HEK293 (cell line): Measurements from ENCODE around the gene DST.

Source experiments
- CTCF ChIA-PET: fragments of 350-600 bp; formaldehyde crosslinking; extraction: SDS; loops from one replicate; lab custom pipeline; 2021; ENCODE audit warnings: antibody characterized with exemption; lab: Yijun Ruan, JAX
- POLR2A ChIA-PET: fragments of 300-600 bp; formaldehyde crosslinking; extraction: SDS; loops from one replicate; lab custom pipeline; 2020; ENCODE audit warnings: antibody characterized with exemption, inconsistent platforms; lab: Yijun Ruan, JAX
- H3K27ac ChIP-seq: fragments of 200-500 bp; sonication (Bioruptor generic); 2 replicates; pipeline ENCODE4 v1.5.1; 2014; ENCODE audit warnings: low read depth, low read length, control low read depth, inconsistent platforms; ENCODE audit errors: extremely low read depth
- H3K36me3 ChIP-seq, 2 experiments: fragments of 200-500 bp in 1 of 2; sonication (Bioruptor generic) in 1 of 2; 1 replicate in 1 of 2; 2 replicates in 1 of 2; pipeline ENCODE4 v1.5.1; 2014 to 2017; ENCODE audit warnings: inconsistent platforms in 2 of 2, low read length in 2 of 2; ENCODE audit not compliant: control insufficient read depth in 2 of 2, insufficient read depth in 1 of 2
- H3K4me1 ChIP-seq: fragments of 200-500 bp; sonication (Bioruptor generic); 2 replicates; pipeline ENCODE4 v1.5.1; 2014; ENCODE audit warnings: mild to moderate bottlenecking, low read length, inconsistent platforms; ENCODE audit not compliant: control insufficient read depth, insufficient read depth
- H3K4me3 ChIP-seq: 2 replicates; pipeline ENCODE4 v1.5.1; 2011; ENCODE audit warnings: low read depth, mild to moderate bottlenecking, control low read depth, low read length, moderate library complexity
- H3K9me3 ChIP-seq: fragments of 200-500 bp; sonication (Bioruptor generic); 2 replicates; pipeline ENCODE4 v1.5.1; 2014; ENCODE audit warnings: low read depth, low read length, inconsistent platforms; ENCODE audit not compliant: control insufficient read depth, insufficient read depth
- OSR2 ChIP-seq: fragments of 450-650 bp; formaldehyde crosslinking; IDR thresholded peaks from 2 replicates; pipeline ENCODE4 v1.5.1; 2016; ENCODE audit warnings: missing biosample characterization, missing genetic modification characterization
- ZNF132 ChIP-seq: fragments of 450-650 bp; formaldehyde crosslinking; IDR thresholded peaks from 2 replicates; pipeline ENCODE4 v1.5.1; 2017; ENCODE audit warnings: missing biosample characterization, missing genetic modification characterization, borderline replicate concordance
- ZNF140 ChIP-seq: fragments of 450-650 bp; formaldehyde crosslinking; IDR thresholded peaks from 2 replicates; pipeline ENCODE4 v1.5.1; 2016; ENCODE audit warnings: missing biosample characterization, missing genetic modification characterization
- ZNF19 ChIP-seq: fragments of 450-650 bp; formaldehyde crosslinking; IDR thresholded peaks from 2 replicates; pipeline ENCODE4; 2016; ENCODE audit warnings: missing biosample characterization, missing genetic modification characterization, low read depth
- ZNF416 ChIP-seq: fragments of 450-650 bp; formaldehyde crosslinking; IDR thresholded peaks from 2 replicates; pipeline ENCODE4 v1.5.1; 2016; ENCODE audit warnings: missing biosample characterization, missing genetic modification characterization
- ZNF549 ChIP-seq: fragments of 450-650 bp; IDR thresholded peaks from 2 replicates; pipeline ENCODE4 v1.5.1; 2018; ENCODE audit warnings: missing biosample characterization, missing genetic modification characterization, mild to moderate bottlenecking, inconsistent platforms, moderate library complexity
- ZNF555 ChIP-seq: fragments of 450-650 bp; formaldehyde crosslinking; conservative IDR thresholded peaks from 2 replicates; pipeline ENCODE4 v1.5.1; 2017; ENCODE audit warnings: missing biosample characterization, mild to moderate bottlenecking, missing genetic modification characterization, inconsistent platforms
- ZNF623 ChIP-seq: fragments of 450-650 bp; formaldehyde crosslinking; IDR thresholded peaks from 2 replicates; pipeline ENCODE4 v1.5.1; 2016; ENCODE audit warnings: missing biosample characterization, missing genetic modification characterization
- ZNF747 ChIP-seq: fragments of 450-650 bp; formaldehyde crosslinking; IDR thresholded peaks from 2 replicates; pipeline ENCODE4 v1.5.1; 2016; ENCODE audit warnings: missing biosample characterization, missing genetic modification characterization
- ZNF76 ChIP-seq: fragments of 450-650 bp; formaldehyde crosslinking; IDR thresholded peaks from 2 replicates; pipeline ENCODE4; 2016; ENCODE audit warnings: low read depth, missing biosample characterization, missing genetic modification characterization, borderline replicate concordance
- TF ChIP-seq, protein P1 (sequence below): fragments of 450-650 bp; formaldehyde crosslinking; IDR thresholded peaks from 2 replicates; pipeline ENCODE4 v1.5.1; 2016; ENCODE audit warnings: missing biosample characterization, missing genetic modification characterization
- TF ChIP-seq, protein P2 (sequence below): fragments of 450-650 bp; formaldehyde crosslinking; conservative IDR thresholded peaks from 2 replicates; pipeline ENCODE4 v1.5.1; 2016; ENCODE audit warnings: low read depth, missing biosample characterization, missing genetic modification characterization
- TF ChIP-seq, protein P3 (sequence below): fragments of 450-650 bp; formaldehyde crosslinking; IDR thresholded peaks from 2 replicates; pipeline ENCODE4 v1.5.1; 2016; ENCODE audit warnings: missing biosample characterization, missing genetic modification characterization
- TF ChIP-seq, protein P4 (sequence below): fragments of 450-650 bp; formaldehyde crosslinking; IDR thresholded peaks from 2 replicates; pipeline ENCODE4 v1.5.1; 2017; ENCODE audit warnings: missing biosample characterization, missing genetic modification characterization
- TF ChIP-seq, protein P5 (sequence below): fragments of 450-650 bp; IDR thresholded peaks from 2 replicates; pipeline ENCODE4 v1.5.1; 2018; ENCODE audit warnings: missing biosample characterization, mild to moderate bottlenecking, missing genetic modification characterization

The DST gene

DNA sequence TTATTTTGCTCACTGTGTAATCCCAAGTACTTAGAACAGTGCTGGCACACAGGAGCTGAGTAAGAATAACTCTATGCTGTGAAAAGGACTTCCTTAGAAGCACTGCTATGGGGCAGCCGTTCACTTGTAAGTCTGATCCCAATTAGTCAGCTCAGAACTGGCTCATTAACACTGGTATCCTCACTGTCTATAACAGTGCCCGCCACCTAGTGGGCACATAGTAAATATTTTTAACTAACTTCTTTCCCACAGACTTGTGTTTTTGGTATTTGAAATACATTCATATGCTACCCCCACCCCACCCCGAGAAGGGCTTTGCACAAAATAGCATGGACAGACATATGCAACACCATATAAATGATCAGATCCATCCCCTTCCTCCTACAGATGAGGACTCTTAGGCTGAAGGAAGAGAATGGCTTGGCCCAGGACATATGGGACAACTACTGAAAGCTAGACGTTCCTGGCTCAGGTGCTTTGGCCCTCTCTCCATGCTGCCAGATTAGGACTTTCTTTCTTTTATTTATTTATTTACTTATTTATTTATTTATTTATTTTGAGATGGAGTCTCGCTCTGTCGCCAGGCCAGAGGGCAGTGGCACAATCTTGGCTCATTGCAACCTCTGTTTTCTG is 47.1 kb downstream of the DST start (continued):
- TF ChIP-seq, protein P1, sequence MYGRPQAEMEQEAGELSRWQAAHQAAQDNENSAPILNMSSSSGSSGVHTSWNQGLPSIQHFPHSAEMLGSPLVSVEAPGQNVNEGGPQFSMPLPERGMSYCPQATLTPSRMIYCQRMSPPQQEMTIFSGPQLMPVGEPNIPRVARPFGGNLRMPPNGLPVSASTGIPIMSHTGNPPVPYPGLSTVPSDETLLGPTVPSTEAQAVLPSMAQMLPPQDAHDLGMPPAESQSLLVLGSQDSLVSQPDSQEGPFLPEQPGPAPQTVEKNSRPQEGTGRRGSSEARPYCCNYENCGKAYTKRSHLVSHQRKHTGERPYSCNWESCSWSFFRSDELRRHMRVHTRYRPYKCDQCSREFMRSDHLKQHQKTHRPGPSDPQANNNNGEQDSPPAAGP (tag by site-specific recombination): no peak
- TF ChIP-seq ZNF140 (tag by site-specific recombination): peak; percentile 20; the same call in 1 of the 2 replicates
- no peak for TF ChIP-seq ZNF747
- no peak for TF ChIP-seq ZNF19 (tag by site-specific recombination)
- peak; percentile 25 for TF ChIP-seq ZNF555 (tag by site-specific recombination)
- TF ChIP-seq, protein P2, sequence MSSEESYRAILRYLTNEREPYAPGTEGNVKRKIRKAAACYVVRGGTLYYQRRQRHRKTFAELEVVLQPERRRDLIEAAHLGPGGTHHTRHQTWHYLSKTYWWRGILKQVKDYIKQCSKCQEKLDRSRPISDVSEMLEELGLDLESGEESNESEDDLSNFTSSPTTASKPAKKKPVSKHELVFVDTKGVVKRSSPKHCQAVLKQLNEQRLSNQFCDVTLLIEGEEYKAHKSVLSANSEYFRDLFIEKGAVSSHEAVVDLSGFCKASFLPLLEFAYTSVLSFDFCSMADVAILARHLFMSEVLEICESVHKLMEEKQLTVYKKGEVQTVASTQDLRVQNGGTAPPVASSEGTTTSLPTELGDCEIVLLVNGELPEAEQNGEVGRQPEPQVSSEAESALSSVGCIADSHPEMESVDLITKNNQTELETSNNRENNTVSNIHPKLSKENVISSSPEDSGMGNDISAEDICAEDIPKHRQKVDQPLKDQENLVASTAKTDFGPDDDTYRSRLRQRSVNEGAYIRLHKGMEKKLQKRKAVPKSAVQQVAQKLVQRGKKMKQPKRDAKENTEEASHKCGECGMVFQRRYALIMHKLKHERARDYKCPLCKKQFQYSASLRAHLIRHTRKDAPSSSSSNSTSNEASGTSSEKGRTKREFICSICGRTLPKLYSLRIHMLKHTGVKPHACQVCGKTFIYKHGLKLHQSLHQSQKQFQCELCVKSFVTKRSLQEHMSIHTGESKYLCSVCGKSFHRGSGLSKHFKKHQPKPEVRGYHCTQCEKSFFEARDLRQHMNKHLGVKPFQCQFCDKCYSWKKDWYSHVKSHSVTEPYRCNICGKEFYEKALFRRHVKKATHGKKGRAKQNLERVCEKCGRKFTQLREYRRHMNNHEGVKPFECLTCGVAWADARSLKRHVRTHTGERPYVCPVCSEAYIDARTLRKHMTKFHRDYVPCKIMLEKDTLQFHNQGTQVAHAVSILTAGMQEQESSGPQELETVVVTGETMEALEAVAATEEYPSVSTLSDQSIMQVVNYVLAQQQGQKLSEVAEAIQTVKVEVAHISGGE (tag by site-specific recombination): peak; percentile 44; the same call in 1 of the 2 replicates
- TF ChIP-seq ZNF623: no peak

DNA sequence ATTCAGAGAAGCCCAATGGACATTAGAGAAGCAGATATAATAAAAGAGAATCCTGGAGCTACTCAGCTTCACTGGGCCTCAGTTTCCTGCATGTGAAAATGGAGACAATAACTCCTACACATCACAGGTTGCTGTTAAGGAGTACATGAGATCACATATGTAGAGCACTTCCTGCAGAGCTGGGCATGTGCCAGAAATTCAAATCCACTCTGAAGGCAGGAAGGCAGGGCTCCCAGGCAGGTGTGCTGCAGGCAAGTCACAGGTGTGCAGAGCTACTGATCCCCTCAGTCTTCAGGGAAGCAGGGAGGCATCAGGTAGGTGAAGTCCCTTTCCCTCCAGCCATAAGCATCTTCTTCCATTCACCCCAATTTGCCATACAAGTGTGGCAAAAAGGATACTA is 48.0 kb downstream of the DST start:
- H3K27ac ChIP-seq: no peak overlapping the region
- ChIA-PET POLR2A (no interaction called here), CTCF (interaction anchor here (0.5 to 7.3 kb wide), 52 partner anchors 9 to 720 kb away, joined by 3 to 117 read pairs (median 4); no protein-coding TSS in a partner anchor)
- no peaks in the 10 kb centered on the region for H3K4me1 ChIP-seq
- no peak overlapping the region for H3K4me3 ChIP-seq
- no peaks in the 10 kb centered on the region for H3K9me3 ChIP-seq
- no peak for TF ChIP-seq ZNF132 (tag by site-specific recombination)
- TF ChIP-seq, protein P3, sequence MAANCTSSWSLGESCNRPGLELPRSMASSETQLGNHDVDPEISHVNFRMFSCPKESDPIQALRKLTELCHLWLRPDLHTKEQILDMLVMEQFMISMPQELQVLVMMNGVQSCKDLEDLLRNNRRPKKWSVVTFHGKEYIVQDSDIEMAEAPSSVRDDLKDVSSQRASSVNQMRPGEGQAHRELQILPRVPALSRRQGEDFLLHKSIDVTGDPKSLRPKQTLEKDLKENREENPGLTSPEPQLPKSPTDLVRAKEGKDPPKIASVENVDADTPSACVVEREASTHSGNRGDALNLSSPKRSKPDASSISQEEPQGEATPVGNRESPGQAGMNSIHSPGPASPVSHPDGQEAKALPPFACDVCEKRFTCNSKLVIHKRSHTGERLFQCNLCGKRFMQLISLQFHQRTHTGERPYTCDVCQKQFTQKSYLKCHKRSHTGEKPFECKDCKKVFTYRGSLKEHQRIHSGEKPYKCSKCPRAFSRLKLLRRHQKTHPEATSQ: no peak
- TF ChIP-seq, protein P4, sequence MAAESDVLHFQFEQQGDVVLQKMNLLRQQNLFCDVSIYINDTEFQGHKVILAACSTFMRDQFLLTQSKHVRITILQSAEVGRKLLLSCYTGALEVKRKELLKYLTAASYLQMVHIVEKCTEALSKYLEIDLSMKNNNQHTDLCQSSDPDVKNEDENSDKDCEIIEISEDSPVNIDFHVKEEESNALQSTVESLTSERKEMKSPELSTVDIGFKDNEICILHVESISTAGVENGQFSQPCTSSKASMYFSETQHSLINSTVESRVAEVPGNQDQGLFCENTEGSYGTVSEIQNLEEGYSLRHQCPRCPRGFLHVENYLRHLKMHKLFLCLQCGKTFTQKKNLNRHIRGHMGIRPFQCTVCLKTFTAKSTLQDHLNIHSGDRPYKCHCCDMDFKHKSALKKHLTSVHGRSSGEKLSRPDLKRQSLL (tag by site-specific recombination): no peak
- TF ChIP-seq, protein P2 (tag by site-specific recombination): no peak
- H3K36me3 ChIP-seq: peaks cover 19 to 52% of the 10 kb centered on the region in 2 experiments

DNA sequence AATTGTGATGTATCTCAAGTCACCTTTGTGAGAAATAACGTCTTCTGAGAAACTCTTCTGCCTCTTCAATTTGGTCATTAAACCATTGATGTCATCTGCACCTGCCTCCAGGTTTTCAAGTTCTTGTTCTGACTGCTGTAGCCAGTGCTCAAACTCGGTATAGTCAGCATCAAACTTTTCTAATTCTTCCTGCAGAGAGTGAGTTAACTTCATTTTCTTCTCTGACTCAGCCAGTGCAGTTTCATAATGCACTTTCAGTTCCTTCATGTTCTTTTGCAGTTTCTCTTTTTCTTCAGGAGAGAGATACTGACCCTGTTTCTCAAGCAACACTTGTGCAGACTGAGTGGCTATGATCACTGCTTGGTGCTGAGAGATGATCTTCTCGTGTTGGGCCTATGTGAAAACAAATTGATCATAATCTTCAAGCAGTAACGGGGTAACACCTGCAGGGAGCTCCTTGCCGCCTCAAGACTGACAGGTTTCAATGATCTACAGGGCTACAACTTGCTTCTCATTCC is 48.8 kb downstream of the DST start:
- H3K27ac ChIP-seq: no peak overlapping the region
- ChIA-PET POLR2A (no interaction called here), CTCF (interaction anchor here (0.7 to 7.3 kb wide), 32 partner anchors 10 to 721 kb away, joined by 3 to 117 read pairs (median 6); no protein-coding TSS in a partner anchor)
- no peaks in the 10 kb centered on the region for H3K9me3 ChIP-seq
- TF ChIP-seq, protein P5, sequence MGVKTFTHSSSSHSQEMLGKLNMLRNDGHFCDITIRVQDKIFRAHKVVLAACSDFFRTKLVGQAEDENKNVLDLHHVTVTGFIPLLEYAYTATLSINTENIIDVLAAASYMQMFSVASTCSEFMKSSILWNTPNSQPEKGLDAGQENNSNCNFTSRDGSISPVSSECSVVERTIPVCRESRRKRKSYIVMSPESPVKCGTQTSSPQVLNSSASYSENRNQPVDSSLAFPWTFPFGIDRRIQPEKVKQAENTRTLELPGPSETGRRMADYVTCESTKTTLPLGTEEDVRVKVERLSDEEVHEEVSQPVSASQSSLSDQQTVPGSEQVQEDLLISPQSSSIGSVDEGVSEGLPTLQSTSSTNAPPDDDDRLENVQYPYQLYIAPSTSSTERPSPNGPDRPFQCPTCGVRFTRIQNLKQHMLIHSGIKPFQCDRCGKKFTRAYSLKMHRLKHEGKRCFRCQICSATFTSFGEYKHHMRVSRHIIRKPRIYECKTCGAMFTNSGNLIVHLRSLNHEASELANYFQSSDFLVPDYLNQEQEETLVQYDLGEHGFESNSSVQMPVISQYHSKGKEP (tag by site-specific recombination): no peak
- no peak for TF ChIP-seq ZNF19 (tag by site-specific recombination)
- no peak for TF ChIP-seq OSR2 (tag by site-specific recombination)
- TF ChIP-seq ZNF76: no peak
- TF ChIP-seq ZNF416 (tag by site-specific recombination): no peak
- no peak for TF ChIP-seq ZNF549 (tag by site-specific recombination)
- TF ChIP-seq, all 188 proteins: peak for 0
- no peaks in the 10 kb centered on the region for H3K4me1 ChIP-seq
- H3K36me3 ChIP-seq: peaks cover 15 to 53% of the 10 kb centered on the region in 2 experiments
- no peak overlapping the region for H3K4me3 ChIP-seq
